GM12872 (cell line): Measurements from ENCODE around the gene TTLL11.

Experiments used
- TF ChIP-seq, protein P1 (sequence below): IDR thresholded peaks from 3 replicates; pipeline ENCODE4 v1.5.1; 2011; ENCODE audit warnings: low read depth, mild to moderate bottlenecking, low read length, moderate library complexity; ENCODE audit not compliant: insufficient read depth

The TTLL11 gene

DNA sequence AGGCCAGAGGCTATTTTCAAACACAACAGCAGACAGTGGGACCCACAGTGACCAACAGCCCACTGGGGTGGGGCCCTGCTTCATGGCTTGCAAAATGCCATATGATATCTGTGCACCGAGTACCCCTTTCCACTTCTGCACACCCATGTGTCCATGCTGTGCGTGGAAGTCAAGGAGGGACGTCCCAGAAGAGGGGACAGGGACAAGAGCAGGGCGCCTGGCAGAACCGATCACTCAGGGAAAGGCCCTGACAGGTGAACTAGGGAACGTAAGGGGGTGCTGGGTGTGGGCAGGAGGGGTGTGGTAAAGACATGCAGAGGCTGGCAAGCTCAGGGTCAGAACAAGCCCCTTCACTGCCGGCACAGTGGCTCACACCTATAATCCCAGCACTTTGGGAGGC, 7.6 kb upstream of the TTLL11 start:
- TF ChIP-seq, protein P1, sequence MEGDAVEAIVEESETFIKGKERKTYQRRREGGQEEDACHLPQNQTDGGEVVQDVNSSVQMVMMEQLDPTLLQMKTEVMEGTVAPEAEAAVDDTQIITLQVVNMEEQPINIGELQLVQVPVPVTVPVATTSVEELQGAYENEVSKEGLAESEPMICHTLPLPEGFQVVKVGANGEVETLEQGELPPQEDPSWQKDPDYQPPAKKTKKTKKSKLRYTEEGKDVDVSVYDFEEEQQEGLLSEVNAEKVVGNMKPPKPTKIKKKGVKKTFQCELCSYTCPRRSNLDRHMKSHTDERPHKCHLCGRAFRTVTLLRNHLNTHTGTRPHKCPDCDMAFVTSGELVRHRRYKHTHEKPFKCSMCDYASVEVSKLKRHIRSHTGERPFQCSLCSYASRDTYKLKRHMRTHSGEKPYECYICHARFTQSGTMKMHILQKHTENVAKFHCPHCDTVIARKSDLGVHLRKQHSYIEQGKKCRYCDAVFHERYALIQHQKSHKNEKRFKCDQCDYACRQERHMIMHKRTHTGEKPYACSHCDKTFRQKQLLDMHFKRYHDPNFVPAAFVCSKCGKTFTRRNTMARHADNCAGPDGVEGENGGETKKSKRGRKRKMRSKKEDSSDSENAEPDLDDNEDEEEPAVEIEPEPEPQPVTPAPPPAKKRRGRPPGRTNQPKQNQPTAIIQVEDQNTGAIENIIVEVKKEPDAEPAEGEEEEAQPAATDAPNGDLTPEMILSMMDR = no peak

DNA sequence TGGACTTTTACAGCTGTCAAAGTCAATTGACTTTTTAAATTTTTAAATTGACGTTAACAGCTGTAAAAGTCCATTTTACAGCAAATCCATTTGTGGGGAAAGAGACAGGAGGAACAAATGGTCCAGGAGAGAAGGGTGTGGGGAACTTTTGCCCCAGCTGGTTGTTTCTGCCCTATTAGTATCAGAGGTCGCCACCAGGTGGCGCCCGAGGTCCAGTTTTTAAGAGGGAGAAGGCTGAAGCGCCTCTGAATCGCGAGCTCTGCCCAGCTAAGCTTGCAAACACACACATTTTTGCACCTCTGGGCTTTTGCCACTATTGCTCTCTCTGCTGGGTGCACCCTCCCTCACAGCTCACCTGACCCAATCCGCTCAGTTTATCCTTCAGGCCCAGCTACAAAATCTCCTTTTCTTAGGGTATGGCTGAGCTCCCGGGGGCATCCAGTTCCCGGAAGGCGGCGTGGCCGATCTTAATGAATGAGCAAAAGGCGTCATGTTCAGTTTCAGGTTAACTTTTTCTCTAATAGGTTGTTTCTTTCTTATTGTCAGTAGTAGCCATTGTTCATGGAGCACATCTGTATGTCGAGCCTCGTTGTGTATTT, 6.3 kb upstream of the TTLL11 start:
- TF ChIP-seq, protein P1 = peak; percentile 83

DNA sequence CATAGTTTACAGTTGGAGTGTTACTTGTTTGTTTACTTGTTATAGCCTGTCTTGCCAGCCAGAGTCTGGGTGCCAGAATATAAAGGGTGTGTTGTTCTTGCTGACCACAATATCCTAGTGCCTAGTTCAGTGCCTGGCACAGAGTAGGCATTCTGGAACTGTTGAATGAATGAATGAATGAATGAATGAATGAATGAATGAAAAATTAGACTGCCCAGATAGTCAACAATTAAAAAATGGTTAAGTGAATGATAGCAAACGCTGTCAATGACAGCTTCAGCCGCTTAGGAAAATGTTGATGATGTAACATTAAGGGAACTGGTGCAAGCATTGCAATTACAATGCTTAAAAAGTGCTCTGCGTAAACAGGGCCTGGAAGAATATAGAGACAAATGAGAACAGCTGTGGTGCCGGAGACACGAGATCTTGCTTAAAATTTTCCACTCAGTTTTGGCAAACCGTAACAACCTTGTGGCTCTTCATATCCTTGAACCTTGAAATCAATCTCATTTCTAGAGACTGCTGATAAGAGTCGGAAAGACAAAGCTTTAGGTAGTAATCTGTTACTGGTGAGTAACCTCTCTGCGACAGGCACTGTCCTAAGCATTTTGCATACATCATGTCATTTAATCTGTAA, 4.7 kb upstream of the TTLL11 start:
- TF ChIP-seq, protein P1 = no peak

DNA sequence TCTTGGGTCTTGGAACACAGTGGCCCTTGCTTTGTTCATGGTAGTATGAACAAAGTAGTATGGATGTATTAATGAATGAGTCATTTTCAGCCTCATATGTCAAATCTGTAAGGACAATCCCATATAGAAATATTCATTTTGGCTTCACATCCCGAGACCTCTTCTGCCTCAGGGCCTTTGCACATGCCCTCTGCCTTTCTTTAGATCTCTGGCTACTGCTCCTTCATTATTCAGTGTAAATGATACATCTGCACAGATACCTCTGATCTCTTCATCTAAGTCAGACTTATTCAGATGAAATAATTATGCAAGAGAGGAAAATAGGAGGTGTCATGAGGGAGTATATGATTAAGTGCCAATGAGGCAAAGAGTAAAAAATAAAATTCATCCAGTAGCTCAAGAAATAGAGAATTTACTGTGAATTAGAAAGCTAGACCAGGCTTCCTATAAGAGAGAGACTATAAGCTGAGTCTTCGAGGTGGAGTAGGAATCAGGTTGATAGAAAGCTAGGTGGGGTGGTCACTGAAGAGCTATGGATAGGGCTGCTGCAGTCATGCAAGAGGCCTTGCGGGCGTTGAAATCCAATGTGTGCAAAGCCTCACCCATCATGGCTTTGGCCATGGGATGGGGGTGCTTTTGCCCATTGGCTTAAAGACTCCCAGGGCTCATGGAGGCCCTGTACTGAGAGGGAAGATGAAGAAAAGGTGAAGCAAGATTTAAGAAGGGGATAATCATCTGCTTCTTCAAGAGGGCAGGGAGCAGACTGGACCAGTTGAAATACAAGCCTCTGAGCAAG, 3.7 kb upstream of the TTLL11 start:
- TF ChIP-seq, protein P1 = no peak

DNA sequence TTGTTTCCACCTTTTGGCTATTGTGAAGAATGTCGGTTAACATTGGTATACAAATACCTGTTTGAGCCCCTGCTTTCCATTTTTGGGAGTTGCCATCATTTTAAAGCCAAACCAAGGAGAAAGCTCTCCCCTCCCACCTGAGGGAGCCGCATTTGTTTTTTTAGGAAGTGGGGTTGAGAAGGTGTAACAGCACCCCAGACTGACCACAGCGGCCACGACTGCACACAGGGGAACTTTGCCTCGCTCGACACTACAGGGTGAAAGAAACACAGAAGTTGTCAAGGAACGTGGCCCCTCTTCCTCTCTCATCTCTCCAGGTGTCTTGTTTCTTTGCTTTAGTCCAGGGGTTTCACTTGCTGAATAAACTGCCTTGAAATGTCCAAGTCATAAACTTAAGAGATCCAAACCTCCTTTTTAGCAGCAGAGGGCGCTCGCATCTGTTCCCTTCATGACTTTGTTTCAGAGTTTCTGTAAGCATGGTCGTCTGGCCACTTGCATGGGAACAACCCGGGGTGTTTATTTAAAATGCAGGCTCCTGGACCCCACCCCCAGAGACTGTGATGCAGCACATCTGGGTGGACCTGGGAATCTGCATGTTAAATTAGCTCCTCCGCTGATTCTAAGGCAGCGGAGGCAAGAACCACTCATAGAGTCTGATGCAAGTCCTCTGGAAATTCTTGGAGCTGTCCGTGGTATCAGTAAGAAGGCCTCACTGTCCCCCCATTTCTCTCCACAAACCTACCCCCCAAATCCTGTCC, 2.1 kb upstream of the TTLL11 start:
- TF ChIP-seq, protein P1 = peak; percentile 79

DNA sequence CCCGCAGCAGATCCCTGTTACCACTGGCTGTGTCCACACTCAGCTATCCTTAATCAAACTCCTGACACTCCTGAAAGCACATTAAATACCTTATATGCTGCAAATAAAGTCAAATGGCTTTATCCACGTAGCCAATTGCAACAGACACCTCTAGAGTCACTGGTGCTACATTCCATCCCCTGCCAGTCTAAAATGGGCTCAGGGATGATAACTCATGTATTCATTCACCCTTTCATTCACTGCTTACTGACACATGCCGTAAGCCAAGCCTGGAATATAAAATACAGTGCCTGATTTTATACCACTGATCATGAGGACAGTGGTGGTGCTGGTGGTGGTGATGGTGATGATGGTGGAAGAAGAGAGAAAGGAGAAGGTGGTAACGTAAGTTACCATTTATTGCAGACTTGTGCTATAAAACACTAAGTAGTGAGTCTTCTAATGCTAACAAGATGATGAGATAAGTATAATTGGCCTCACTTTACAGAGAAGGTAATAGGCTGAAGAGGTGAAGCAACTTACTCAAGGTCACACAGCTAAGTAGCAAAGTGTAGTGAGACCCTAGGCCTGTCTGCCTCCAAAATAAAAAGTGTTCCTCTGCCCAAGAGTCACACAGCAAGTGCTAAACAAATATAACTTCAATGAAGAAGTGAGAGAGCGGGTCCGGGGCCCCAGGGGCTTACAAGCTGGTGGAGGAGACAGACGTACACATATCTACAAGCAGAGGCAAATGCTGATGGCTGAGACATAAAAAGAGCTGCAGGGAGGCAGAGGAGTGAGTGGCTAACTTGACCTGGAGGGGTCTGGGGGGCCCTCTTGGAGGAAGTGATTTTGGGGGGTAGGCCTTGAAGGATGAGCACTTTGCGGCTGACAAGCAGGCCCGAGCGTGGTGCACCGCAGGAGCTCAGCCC, 1.2 kb downstream of the TTLL11 start:
- TF ChIP-seq, protein P1 = no peak
